8988T (cell line): ENCODE data around the gene P2RX2.

ENCODE experiments used
- DNase-seq: peaks from one replicate; pipeline ENCODE4 v3.0.0; 2011

Gene P2RX2

GRCh38 chr12:132641811-132642650, 23.5 kb downstream of the P2RX2 start:
- no peak for DNase-seq

DNA sequence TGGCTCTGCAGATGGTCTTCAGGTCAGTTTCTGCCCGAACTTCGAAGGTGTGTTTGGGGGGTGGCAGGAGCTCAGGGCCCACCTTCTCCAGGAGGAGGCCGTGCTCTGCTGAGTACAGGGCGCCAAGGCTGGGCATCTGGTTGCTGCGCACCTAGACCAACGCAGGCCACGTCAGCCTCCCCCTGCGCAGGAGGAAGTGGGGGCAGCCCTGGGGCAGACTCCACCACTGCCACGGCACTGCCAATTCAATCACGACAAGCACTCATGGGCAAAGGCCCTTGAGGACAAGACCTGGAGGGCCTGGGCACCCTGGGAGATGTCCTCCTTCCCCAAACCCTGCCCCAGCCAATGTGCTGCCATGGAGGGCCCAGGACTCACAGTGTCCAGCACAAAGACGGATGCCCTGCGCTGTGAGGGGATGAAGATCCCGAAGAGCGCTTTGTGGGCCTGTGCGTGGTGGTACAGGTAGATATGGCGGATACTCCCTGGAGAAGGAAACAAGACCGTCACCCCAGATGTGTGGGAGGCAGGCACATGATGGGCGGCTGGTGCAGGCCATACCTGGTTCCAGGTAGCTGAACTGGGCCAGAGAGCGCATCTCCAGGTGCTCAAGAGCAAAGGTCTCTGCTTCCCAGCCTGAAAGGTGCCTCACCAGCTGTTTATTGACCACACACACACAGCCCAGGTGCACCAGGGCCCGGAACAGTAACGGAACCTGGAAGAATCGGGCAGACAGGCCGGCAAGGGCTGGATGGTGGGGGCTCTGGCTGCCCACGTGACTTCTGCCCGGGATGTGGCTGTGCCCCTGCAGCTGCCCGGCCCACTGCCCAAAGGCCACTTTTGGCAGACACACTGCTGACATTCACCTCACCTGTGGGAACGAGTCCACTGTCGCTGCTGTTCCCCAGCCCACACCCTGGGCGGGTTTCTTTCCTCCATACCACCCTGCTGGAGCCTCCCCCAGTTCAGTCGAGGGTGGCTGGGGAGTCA, 24.6 kb downstream of the P2RX2 start:
- DNase-seq, result no peak

GRCh38 chr12:132646850-132647249, 28.3 kb downstream of the P2RX2 start:
- no peak for DNase-seq

DNA sequence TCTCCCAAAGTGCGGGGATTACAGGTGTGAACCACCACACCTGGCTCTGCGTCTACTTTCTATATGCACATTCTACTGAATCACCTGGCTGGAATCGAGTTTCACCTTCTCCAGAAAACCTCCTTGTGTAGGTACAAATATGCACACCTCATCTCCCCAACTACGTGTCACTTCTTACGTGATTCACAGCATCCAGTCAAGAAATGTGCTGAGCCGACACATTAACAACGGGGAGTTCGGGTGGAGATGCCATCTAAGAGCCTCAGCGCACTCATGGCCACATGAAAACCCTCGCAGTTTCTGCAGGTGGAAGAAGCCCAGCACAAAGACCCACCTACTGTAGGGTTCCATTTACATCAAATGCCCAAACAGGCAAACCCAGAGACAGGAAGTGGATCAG, 29.3 kb downstream of the P2RX2 start:
- DNase-seq, result no peak

- no peak for DNase-seq
Observed at GRCh38 chr12:132648616-132649225, 30.1 kb downstream of the P2RX2 start.

- no peak for DNase-seq
Observed at GRCh38 chr12:132649226-132649945, 30.8 kb downstream of the P2RX2 start.

DNA sequence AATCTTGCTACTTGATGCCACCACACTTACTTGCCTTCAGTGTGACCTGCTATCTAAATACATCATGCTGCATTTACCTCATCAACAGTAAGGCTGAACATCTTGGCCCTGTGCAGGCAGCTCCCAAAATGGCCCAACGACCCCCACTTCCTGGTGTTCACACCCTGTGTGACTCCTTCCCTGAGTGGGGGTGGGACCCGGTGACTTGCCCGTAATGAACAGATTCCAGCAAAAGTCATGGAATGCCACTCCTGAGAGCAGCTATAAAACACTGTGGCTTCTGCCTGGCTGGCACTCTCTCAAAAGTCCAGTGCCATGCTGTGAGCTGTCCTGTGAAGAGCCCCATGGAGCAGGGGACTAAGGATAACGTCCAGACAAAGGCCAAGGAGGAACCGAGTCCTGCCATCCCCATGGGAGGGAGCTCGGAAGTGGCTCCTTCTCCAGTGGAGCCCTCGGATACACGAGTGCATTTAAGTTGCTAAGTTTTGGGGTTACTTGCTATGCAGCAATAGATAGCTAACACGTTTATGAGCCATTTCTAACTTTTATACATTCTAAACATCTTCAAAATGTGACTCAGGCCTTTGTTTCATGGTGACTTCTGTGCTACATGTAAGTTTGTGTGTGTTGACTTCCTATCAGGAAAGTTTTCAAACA, 33.0 kb downstream of the P2RX2 start:
- DNase-seq, result no peak

- no peak for DNase-seq
Observed at GRCh38 chr12:132653567-132654290, 35.2 kb downstream of the P2RX2 start.

DNA sequence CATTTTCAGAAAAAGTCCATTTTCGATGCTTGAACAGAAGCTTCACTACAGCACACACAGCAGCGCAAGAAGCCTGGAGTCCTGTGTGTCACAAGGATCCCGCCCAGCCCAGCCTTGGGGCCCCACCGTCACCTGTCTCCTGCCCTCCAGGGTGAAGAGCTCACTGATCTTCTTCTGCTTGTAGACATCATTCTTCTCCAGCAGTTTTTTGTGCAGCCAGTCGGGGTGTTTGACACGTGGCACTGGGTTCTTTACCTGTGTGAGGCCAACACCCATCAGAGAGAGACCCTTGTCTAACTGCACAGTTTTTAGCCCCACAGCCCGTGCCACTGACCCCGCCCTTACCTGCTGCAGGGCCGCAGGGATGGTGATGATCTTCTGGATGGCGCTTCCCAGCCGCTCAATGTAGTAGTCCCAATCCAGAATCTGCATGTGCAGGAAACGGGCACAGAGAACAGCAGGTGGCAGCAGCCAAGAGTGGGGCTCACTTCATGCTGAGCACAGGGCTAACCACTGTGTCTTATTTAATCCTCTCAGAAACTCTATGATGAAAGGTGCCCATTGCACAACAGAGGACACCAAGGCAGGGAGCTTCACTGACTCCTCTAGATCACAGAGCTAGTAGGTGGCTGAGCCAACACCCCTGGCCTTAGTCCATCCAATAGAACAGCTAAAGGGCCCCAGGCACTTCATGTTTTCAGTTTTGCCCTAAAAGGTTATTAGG, 38.6 kb downstream of the P2RX2 start:
- no peak for DNase-seq

GRCh38 chr12:132658149-132658894, 39.7 kb downstream of the P2RX2 start:
- no peak for DNase-seq

- DNase-seq, result no peak
Observed at GRCh38 chr12:132659146-132659545, 40.6 kb downstream of the P2RX2 start.

DNA sequence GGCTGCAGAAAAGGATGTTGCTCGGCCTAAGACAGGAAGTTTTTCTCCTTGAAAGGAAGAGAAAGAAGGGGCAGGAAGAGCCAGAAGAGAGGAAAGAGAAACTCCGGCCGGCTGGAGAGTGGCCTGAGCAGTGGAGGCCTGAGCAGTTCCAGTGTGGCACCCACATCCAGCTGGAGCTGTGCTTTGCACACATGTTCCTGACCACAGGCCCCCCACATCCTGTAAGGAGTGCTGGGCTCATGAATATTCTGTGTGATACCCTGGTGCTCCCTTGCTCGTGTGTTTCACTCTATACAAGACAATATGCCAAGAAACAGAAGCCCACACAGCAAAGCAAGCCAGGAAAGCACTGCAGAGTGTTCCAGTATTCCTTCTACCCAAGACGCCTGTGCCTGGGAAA, 41.5 kb downstream of the P2RX2 start:
- no peak for DNase-seq

GRCh38 chr12:132660996-132661395, 42.4 kb downstream of the P2RX2 start:
- no peak for DNase-seq

- no peak for DNase-seq
Observed at GRCh38 chr12:132661972-132662371, 43.4 kb downstream of the P2RX2 start.

- no peak for DNase-seq
Observed at GRCh38 chr12:132662901-132663755, 44.6 kb downstream of the P2RX2 start.

- no peak for DNase-seq
Observed at GRCh38 chr12:132664206-132665148, 45.9 kb downstream of the P2RX2 start.

GRCh38 chr12:132665149-132665491, 46.5 kb downstream of the P2RX2 start:
- no peak for DNase-seq

DNA sequence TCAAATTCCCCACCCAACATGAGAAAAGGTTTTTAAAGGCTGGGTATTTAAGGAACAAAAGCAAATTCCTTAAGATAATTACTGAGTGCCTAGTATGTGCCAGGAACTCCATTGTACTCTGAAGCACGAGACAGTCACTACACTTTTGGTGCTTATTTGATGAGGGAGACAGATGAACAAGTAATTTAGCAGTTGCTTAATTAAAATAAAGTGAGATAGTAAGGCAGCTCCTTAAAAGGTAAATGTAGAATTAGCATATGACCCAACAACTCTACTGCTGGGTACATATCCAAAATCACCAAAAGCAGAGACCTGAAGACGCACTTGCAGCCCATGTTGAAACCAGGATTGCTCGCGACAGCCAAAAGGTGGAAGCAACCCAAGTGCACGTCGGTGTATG, 47.2 kb downstream of the P2RX2 start:
- no peak for DNase-seq
